Right forelimb (tissue), 1 donor: Measurements from ENCODE around the gene CATSPER1.

Source experiments
- DNase-seq: peaks from one replicate; pipeline ENCODE4 v3.0.0-alpha.2; 2018

Gene CATSPER1

GRCh38 chr11:66001942-66002647 is 24.2 kb downstream of the CATSPER1 start, which contains the start of the genes BANF1 and EIF1AD:
Gene BANF1, plus strand, starts transcription at chr11:66002503. Its CDS starts 748 bp downstream, at chr11:66003251.
Gene EIF1AD, minus strand, starts transcription at chr11:66002157. Its CDS starts 1,768 bp downstream, at chr11:66000389.
- peak; percentile 97 for DNase-seq

- DNase-seq, result no peak
Measured at GRCh38 chr11:65997286-65997685, 29.0 kb downstream of the CATSPER1 start.

- DNase-seq, result no peak
Measured at GRCh38 chr11:65992056-65992455, 34.2 kb downstream of the CATSPER1 start.

GRCh38 chr11:65988791-65989592 is 37.3 kb downstream of the CATSPER1 start:
- peak; percentile 91 for DNase-seq

- no peak for DNase-seq
Measured at GRCh38 chr11:65987336-65987735, 38.9 kb downstream of the CATSPER1 start.

GRCh38 chr11:65983589-65983987 is 42.7 kb downstream of the CATSPER1 start:
- DNase-seq, result no peak

GRCh38 chr11:65982824-65983588 is 43.3 kb downstream of the CATSPER1 start:
- DNase-seq, result no peak

- DNase-seq, result no peak
Measured at GRCh38 chr11:65981972-65982823, 44.1 kb downstream of the CATSPER1 start.

GRCh38 chr11:65981101-65981740 is 45.1 kb downstream of the CATSPER1 start:
- DNase-seq, result no peak

- DNase-seq, result no peak
Measured at GRCh38 chr11:65979261-65979759, 47.0 kb downstream of the CATSPER1 start.

GRCh38 chr11:65978391-65979238 is 47.7 kb downstream of the CATSPER1 start:
- DNase-seq, result no peak

GRCh38 chr11:65977621-65978390 is 48.5 kb downstream of the CATSPER1 start:
- no peak for DNase-seq

- DNase-seq, result no peak
Measured at GRCh38 chr11:65976216-65977176, 49.8 kb downstream of the CATSPER1 start.

- DNase-seq, result no peak
Measured at GRCh38 chr11:65975771-65976170, 50.5 kb downstream of the CATSPER1 start.

GRCh38 chr11:65973439-65974110 is 52.7 kb downstream of the CATSPER1 start:
- DNase-seq, result no peak

GRCh38 chr11:65972116-65972515 is 54.2 kb downstream of the CATSPER1 start:
- DNase-seq, result no peak

GRCh38 chr11:65968600-65969482 is 57.4 kb downstream of the CATSPER1 start:
- no peak for DNase-seq
